Adrenal gland (tissue), 5 donors: ENCODE measurements around the gene DUSP22.

Source experiments
- CTCF ChIP-seq, 6 experiments: fragments of 450-650 bp in 4 of 6; fragments of 200-600 bp in 2 of 6; sonication (generic) in 1 of 6; IDR thresholded peaks; 1 replicate in 5 of 6; 2 replicates in 1 of 6; pipeline versions ENCODE4 v1.5.1 to v1.8.0; 2016 to 2021; ENCODE audit warnings: antibody characterized with exemption in 6 of 6, mild to moderate bottlenecking in 2 of 6, moderate library complexity in 1 of 6
- POLR2A ChIP-seq, 2 donors: fragments of 450-650 bp; IDR thresholded peaks; one replicate each; pipeline ENCODE4 v1.6.1; 2017; ENCODE audit warnings: antibody characterized with exemption in 2 of 2, mild to moderate bottlenecking in 2 of 2, moderate library complexity in 1 of 2
- donor health status: DM: no; HTN: no; CAD: no.

DNA sequence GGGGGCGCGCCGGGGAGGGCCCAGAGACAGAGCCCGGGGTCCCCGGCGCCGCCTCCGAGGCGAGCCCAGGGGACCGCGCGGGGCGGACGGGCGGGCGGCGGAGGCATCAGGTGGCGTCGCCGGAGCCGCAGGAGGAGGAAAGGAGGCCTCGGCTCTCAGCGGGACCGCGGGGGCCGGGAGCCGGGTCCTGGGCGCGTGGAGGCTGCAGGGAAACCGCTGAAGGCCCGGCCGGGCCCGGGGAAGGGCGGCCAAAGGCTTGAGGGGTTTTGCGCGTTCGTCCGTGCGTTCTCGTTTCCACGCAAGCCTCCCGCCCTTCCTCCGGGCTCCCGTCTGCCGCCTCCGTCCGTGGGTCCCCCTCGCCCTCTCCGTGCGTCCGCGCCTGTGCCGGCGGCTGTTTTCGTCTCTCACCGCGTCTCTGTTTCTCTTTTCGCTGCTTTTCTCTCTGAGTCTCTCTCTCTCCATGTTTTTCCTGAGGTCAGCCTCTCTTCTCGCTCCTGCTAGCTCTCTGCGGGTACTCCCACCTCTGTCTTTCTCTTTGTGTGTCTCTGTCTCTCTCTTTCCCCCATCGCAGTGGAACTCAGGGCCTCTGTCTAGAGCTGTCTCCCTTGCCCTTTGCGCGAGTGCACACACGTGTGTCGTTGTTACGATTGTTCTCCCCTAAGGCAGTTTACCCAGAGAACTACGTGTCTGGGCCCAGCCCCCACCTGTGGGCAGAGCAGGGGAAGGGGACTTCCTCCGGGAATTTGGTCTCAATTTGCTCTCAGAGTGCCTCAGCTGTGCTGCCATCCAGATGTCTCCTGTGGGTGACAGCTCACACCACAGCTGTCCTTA lies 101.3 kb downstream of the DUSP22 start:
- no peak for TF ChIP-seq CTCF (IDR thresholded peaks at IDR 0.05)
- no peak for TF ChIP-seq POLR2A (IDR thresholded peaks at IDR 0.05)
